Vagina (tissue), 2 donors: ENCODE measurements around the gene GPR75. TPM values are rescaled to one million over a fixed set of nuclear protein-coding genes. Genes with fewer than 3 reads are reported as not detected.

Experiments used
- DNase-seq, 2 donors: peaks; one replicate each; pipeline ENCODE4 v3.0.0-alpha.2; 2017; ENCODE audit errors: extremely low spot score in 2 of 2
- H3K27ac ChIP-seq: fragments of 200-600 bp; sonication (generic); one replicate; pipeline ENCODE4 v1.5.1; 2019
- H3K27me3 ChIP-seq: fragments of 200-600 bp; sonication (generic); one replicate; pipeline ENCODE4 v1.5.1; 2019
- H3K36me3 ChIP-seq, 2 donors: fragments of 200-600 bp; sonication (generic); one replicate each; pipeline ENCODE4 v1.5.1; 2017 to 2019
- H3K4me1 ChIP-seq: fragments of 200-600 bp; sonication (generic); one replicate; pipeline ENCODE4 v1.5.1; 2019
- H3K4me3 ChIP-seq, 2 donors: fragments of 200-600 bp; sonication (generic); 1 replicate in 1 of 2; 2 replicates in 1 of 2; pipeline ENCODE4 v1.5.1; 2016 to 2019
- H3K9me3 ChIP-seq: fragments of 200-600 bp; sonication (generic); one replicate; pipeline ENCODE4 v1.5.1; 2019
- CTCF ChIP-seq, 3 experiments: fragments of 450-650 bp in 2 of 3; fragments of 200-600 bp in 1 of 3; sonication (generic) in 1 of 3; IDR thresholded peaks; one replicate each; pipeline ENCODE4 v1.5.1; 2017 to 2019; ENCODE audit warnings: antibody characterized with exemption in 3 of 3, mild to moderate bottlenecking in 2 of 3, moderate library complexity in 2 of 3
- POLR2A ChIP-seq, 2 donors: fragments of 450-650 bp; IDR thresholded peaks; one replicate each; pipeline ENCODE4 v1.6.1; 2017; ENCODE audit warnings: antibody characterized with exemption in 2 of 2, mild to moderate bottlenecking in 2 of 2, moderate library complexity in 2 of 2
- POLR2AphosphoS5 ChIP-seq, 2 donors: sonication (generic); formaldehyde crosslinking; IDR thresholded peaks; one replicate each; pipeline ENCODE4 v1.9.0; 2017; ENCODE audit warnings: antibody characterized with exemption in 2 of 2, mild to moderate bottlenecking in 2 of 2, low read depth in 1 of 2; ENCODE audit not compliant: insufficient read depth in 1 of 2
- intact Hi-C: fragments of 100-400 bp; cut with DNase I; formaldehyde crosslinking; loops from one replicate; pipeline ENCODE4 v1.15.1; 2023
- total RNA-seq: library from RNA; depleted of rRNA; stranded (reverse); fragments of >200 nt; gene quantifications from one replicate; pipeline ENCODE4 v1.2.3, GENCODE V29; 2016

Gene GPR75
- total RNA-seq, 1 donor from 2014 or later: 5.4 TPM

GRCh38 chr2:53820711-53821110 lies 39.1 kb downstream of the GPR75 start:
- Histone ChIP-seq H3K27ac (no peak overlapping the region), H3K27me3 (no peaks in the 10 kb centered on the region), H3K4me1 (no peaks in the 10 kb centered on the region), H3K36me3 (peaks cover 0 to 12% of the 10 kb centered on the region in 2 donors), H3K4me3 (no peak overlapping the region), H3K9me3 (no peaks in the 10 kb centered on the region)
- TF ChIP-seq POLR2AphosphoS5 (IDR thresholded peaks at IDR 0.05; ENCODE audit: insufficient read depth in 1 of 2, low read depth in 1 of 2): no peak
- TF ChIP-seq CTCF (IDR thresholded peaks at IDR 0.05): no peak
- TF ChIP-seq POLR2A (IDR thresholded peaks at IDR 0.05): no peak
- DNase-seq: no peak
- intact Hi-C loops: no loop called here

- DNase-seq: no peak
- intact Hi-C loops: no loop called here
- TF ChIP-seq CTCF (IDR thresholded peaks at IDR 0.05): no peak
- no peak for TF ChIP-seq POLR2AphosphoS5 (IDR thresholded peaks at IDR 0.05; ENCODE audit: insufficient read depth in 1 of 2, low read depth in 1 of 2)
- no peak for TF ChIP-seq POLR2A (IDR thresholded peaks at IDR 0.05)
- H3K4me1 ChIP-seq: no peaks in the 10 kb centered on the region
- H3K27me3 ChIP-seq: no peaks in the 10 kb centered on the region
- peaks cover 0 to 16% of the 10 kb centered on the region in 2 donors for H3K36me3 ChIP-seq
- no peak overlapping the region for H3K27ac ChIP-seq
- no peak overlapping the region for H3K4me3 ChIP-seq
- no peaks in the 10 kb centered on the region for H3K9me3 ChIP-seq
These were observed 39.7 kb downstream of the GPR75 start for GRCh38 chr2:53820048-53820447.

GRCh38 chr2:53819634-53820033 lies 40.1 kb downstream of the GPR75 start:
- Histone ChIP-seq H3K27me3 (no peaks in the 10 kb centered on the region), H3K9me3 (no peaks in the 10 kb centered on the region), H3K27ac (no peak overlapping the region), H3K36me3 (peaks cover 0 to 18% of the 10 kb centered on the region in 2 donors), H3K4me1 (no peaks in the 10 kb centered on the region), H3K4me3 (no peak overlapping the region)
- DNase-seq: no peak
- TF ChIP-seq CTCF (IDR thresholded peaks at IDR 0.05): no peak
- TF ChIP-seq POLR2A (IDR thresholded peaks at IDR 0.05): no peak
- intact Hi-C loops: no loop called here

- no peak for DNase-seq
- no peak for TF ChIP-seq CTCF (IDR thresholded peaks at IDR 0.05)
- TF ChIP-seq POLR2A (IDR thresholded peaks at IDR 0.05): no peak
- no peak for TF ChIP-seq POLR2AphosphoS5 (IDR thresholded peaks at IDR 0.05; ENCODE audit: insufficient read depth in 1 of 2, low read depth in 1 of 2)
- Histone ChIP-seq H3K36me3 (peaks cover 0 to 18% of the 10 kb centered on the region in 2 donors), H3K4me3 (no peak overlapping the region), H3K27ac (no peak overlapping the region), H3K4me1 (no peaks in the 10 kb centered on the region), H3K27me3 (no peaks in the 10 kb centered on the region), H3K9me3 (no peaks in the 10 kb centered on the region)
- intact Hi-C loops: no loop called here
These were observed 40.8 kb downstream of the GPR75 start for GRCh38 chr2:53818854-53819435.

- DNase-seq: no peak
- Histone ChIP-seq H3K4me1 (no peaks in the 10 kb centered on the region), H3K36me3 (peaks cover 0 to 59% of the 10 kb centered on the region in 2 donors), H3K27me3 (no peaks in the 10 kb centered on the region), H3K9me3 (no peaks in the 10 kb centered on the region), H3K27ac (no peak overlapping the region), H3K4me3 (no peak overlapping the region)
- intact Hi-C loops: no loop called here
- TF ChIP-seq POLR2AphosphoS5 (IDR thresholded peaks at IDR 0.05; ENCODE audit: insufficient read depth in 1 of 2, low read depth in 1 of 2) (no peak), POLR2A (IDR thresholded peaks at IDR 0.05) (no peak), CTCF (IDR thresholded peaks at IDR 0.05) (no peak)
These were observed 46.6 kb downstream of the GPR75 start for GRCh38 chr2:53813151-53813550.
